Measurements from ENCODE around the gene ZNF830.
"Not testable (repeated sequence)": the region's sequence is repeated elsewhere in the genome, so short reads cannot be mapped to it uniquely, and the experiment has no call there.

Gene ZNF830

GRCh38 chr17:34961093-34961911 is at the start of gene ZNF830, which contains the start of gene CCT6B:
ZNF830 (plus strand) TSS chr17:34961540; CDS start chr17:34961567, 27 bp downstream.
CCT6B (minus strand) TSS chr17:34961460; CDS start chr17:34961393, 67 bp downstream.
- DNase-seq = peak; percentile 74

- DNase-seq = no peak
Measured at GRCh38 chr17:34913001-34913400, 48.3 kb upstream of the ZNF830 start.

GRCh38 chr17:34916120-34916519 is 45.2 kb upstream of the ZNF830 start:
- DNase-seq = no peak

GRCh38 chr17:34917381-34917780 is 44.0 kb upstream of the ZNF830 start:
- no peak for DNase-seq

- DNase-seq = no peak
Measured at GRCh38 chr17:34920676-34921075, 40.7 kb upstream of the ZNF830 start.

GRCh38 chr17:34926661-34927060 is 34.7 kb upstream of the ZNF830 start:
- DNase-seq = no peak

- DNase-seq = no peak
Measured at GRCh38 chr17:34930283-34930682, 31.1 kb upstream of the ZNF830 start.

- not testable (repeated sequence) for DNase-seq
Measured at GRCh38 chr17:34950780-34951179, 10.6 kb upstream of the ZNF830 start.

- DNase-seq = no peak
Measured at GRCh38 chr17:34958438-34958837, 2.9 kb upstream of the ZNF830 start.

- no peak for DNase-seq
Measured at GRCh38 chr17:34974179-34974578, 12.8 kb downstream of the ZNF830 start.

- DNase-seq = no peak
Measured at GRCh38 chr17:34974794-34975785, 13.8 kb downstream of the ZNF830 start.

- no peak for DNase-seq
Measured at GRCh38 chr17:34979153-34979552, 17.8 kb downstream of the ZNF830 start.

- DNase-seq = no peak
Measured at GRCh38 chr17:34979650-34980352, 18.5 kb downstream of the ZNF830 start.

GRCh38 chr17:34980353-34980680 is 19.0 kb downstream of the ZNF830 start, which contains the start of gene LIG3:
LIG3 (plus strand) TSS chr17:34980512; CDS start chr17:34983006, 2,494 bp downstream.
- DNase-seq = peak; percentile 43

GRCh38 chr17:34980681-34981537 is 19.6 kb downstream of the ZNF830 start:
- no peak for DNase-seq

- no peak for DNase-seq
Measured at GRCh38 chr17:34981538-34982241, 20.4 kb downstream of the ZNF830 start.

GRCh38 chr17:34987232-34987631 is 25.9 kb downstream of the ZNF830 start:
- DNase-seq = no peak

- no peak for DNase-seq
Measured at GRCh38 chr17:34988644-34989043, 27.3 kb downstream of the ZNF830 start.

GRCh38 chr17:34989473-34989872 is 28.1 kb downstream of the ZNF830 start:
- no peak for DNase-seq

- DNase-seq = peak; percentile 39
Measured at GRCh38 chr17:34990921-34991365, 29.6 kb downstream of the ZNF830 start.

- DNase-seq = no peak
Measured at GRCh38 chr17:34991606-34992005, 30.3 kb downstream of the ZNF830 start.

All from NCI-H2029 treated with DMSO at 0.1 percent for 48 hours (cell line).